Stomach (tissue), 9 donors: ENCODE data around the gene DAPK2. TPM values are rescaled to one million over a fixed set of nuclear protein-coding genes. Genes with fewer than 3 reads are reported as not detected.

Experiments
- DNase-seq, 2 donors: peaks; one replicate each; pipeline versions ENCODE4 v3.0.0 to v3.0.0-alpha.2; 2013 to 2019
- H3K27ac ChIP-seq, 5 donors: fragments of 200-600 bp in 4 of 5; sonication (generic) in 4 of 5; one replicate each; pipeline ENCODE4 v1.5.1; 2013 to 2019; ENCODE audit warnings: mild to moderate bottlenecking in 1 of 5, moderate library complexity in 1 of 5
- H3K27me3 ChIP-seq, 3 donors: fragments of 200-600 bp; sonication (generic); one replicate each; pipeline ENCODE4 v1.5.1; 2017 to 2019; ENCODE audit warnings: mixed run types in 1 of 3
- H3K36me3 ChIP-seq, 4 donors: fragments of 200-600 bp; sonication (generic); 1 replicate in 3 of 4; 2 replicates in 1 of 4; pipeline ENCODE4 v1.5.1; 2016 to 2019
- H3K4me1 ChIP-seq, 4 donors: fragments of 200-600 bp; sonication (generic); one replicate each; pipeline ENCODE4 v1.5.1; 2016 to 2019
- H3K4me3 ChIP-seq, 4 donors: fragments of 200-600 bp; sonication (generic) in 3 of 4; one replicate each; pipeline ENCODE4 v1.5.1; 2016 to 2019; ENCODE audit warnings: mild to moderate bottlenecking in 1 of 4
- H3K9me3 ChIP-seq, 4 donors: fragments of 200-600 bp; sonication (generic); one replicate each; pipeline ENCODE4 v1.5.1; 2016 to 2019
- EP300 ChIP-seq: sonication (generic); formaldehyde crosslinking; IDR thresholded peaks from one replicate; pipeline ENCODE4 v1.6.1; 2017; ENCODE audit warnings: antibody characterized with exemption
- POLR2A ChIP-seq, 4 donors: fragments of 450-650 bp; IDR thresholded peaks; one replicate each; pipeline ENCODE4 v1.6.1; 2016; ENCODE audit warnings: antibody characterized with exemption in 4 of 4, control low read depth in 2 of 4, mild to moderate bottlenecking in 1 of 4, moderate library complexity in 1 of 4
- POLR2AphosphoS5 ChIP-seq, 3 donors: sonication (generic); formaldehyde crosslinking; IDR thresholded peaks; one replicate each; pipeline ENCODE4 v1.6.1; 2016; ENCODE audit warnings: antibody characterized with exemption in 3 of 3
- WGBS, 5 donors: extraction: QIAGEN DNeasy Blood & Tissue Kit in 3 of 5; methylation state at CpG; one replicate each; pipeline versions ENCODE4 v1.1.5 to v1.1.7; 2013 to 2018; 5-methylcytosine and 5-hydroxymethylcytosine counted together
- intact Hi-C: fragments of 100-400 bp; cut with DNase I; formaldehyde crosslinking; loops from one replicate; pipeline ENCODE4 v1.15.1; 2023; ENCODE audit warnings: low total_unique reads
- polyA plus RNA-seq, 3 donors: library from polyadenylated mRNA; stranded (reverse); fragments of 200-250 nt; gene quantifications; one replicate each; pipeline ENCODE4 v1.2.3, GENCODE V29; 2013
- total RNA-seq, 5 donors: library from RNA; depleted of rRNA; stranded (reverse); fragments of >200 nt; gene quantifications; one replicate each; pipeline versions ENCODE4 v1.1.0 to v1.2.3, GENCODE V29; 2014 to 2016
- TF ChIP-seq, protein P1 (sequence below), 7 experiments: fragments of 450-650 bp in 4 of 7; fragments of 200-600 bp in 3 of 7; sonication (generic) in 3 of 7; IDR thresholded peaks; one replicate each; pipeline ENCODE4 v1.5.1; 2016 to 2019; ENCODE audit warnings: antibody characterized with exemption in 7 of 7, control low read depth in 2 of 7, mild to moderate bottlenecking in 1 of 7
- donor health status: healthy with polysubstance abuse.
- donor health status: Bipolar disorder and iron deficiency.
- donor health status: healthy.

The DAPK2 gene
- total and polyA plus RNA-seq, 8 donors = 5.2 to 178 (median 16.6) TPM

DNA sequence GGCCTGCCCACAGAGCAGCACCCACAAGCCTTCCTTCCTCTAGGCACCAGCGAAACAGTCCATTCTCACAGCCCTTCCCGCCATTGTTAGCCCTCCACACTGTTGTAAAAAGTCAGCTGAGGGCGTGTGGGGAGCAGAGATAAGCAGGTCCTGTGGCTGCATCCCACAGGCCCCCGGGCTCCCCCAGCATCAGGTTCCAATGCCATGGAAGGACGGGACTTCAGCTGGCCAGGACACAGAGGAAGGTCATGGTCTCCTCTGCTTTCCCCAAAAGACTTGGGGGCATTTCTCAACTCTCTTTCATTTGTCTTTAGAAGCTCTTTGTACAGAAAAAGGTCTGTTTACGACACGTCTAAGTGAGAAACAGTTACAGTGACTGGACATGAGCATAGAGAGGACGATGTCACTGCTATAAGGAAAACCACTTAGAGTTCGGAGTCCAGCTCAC lies 127.4 kb downstream of the DAPK2 start:
- Histone ChIP-seq H3K9me3 (no peaks in the 10 kb centered on the region), H3K4me3 (no peak overlapping the region), H3K27me3 (no peaks in the 10 kb centered on the region), H3K4me1 (peaks cover 0 to 12% (median 5%) of the 10 kb centered on the region in 4 donors), H3K27ac (no peak overlapping the region), H3K36me3 (peaks cover 0 to 18% (median 13%) of the 10 kb centered on the region in 4 donors)
- WGBS, 5 donors = 85 to 92% (median 88%) methylated on average over 9 of the region's 9 CpGs
- no peak for DNase-seq
- intact Hi-C loops = no loop called here
- TF ChIP-seq, protein P1, sequence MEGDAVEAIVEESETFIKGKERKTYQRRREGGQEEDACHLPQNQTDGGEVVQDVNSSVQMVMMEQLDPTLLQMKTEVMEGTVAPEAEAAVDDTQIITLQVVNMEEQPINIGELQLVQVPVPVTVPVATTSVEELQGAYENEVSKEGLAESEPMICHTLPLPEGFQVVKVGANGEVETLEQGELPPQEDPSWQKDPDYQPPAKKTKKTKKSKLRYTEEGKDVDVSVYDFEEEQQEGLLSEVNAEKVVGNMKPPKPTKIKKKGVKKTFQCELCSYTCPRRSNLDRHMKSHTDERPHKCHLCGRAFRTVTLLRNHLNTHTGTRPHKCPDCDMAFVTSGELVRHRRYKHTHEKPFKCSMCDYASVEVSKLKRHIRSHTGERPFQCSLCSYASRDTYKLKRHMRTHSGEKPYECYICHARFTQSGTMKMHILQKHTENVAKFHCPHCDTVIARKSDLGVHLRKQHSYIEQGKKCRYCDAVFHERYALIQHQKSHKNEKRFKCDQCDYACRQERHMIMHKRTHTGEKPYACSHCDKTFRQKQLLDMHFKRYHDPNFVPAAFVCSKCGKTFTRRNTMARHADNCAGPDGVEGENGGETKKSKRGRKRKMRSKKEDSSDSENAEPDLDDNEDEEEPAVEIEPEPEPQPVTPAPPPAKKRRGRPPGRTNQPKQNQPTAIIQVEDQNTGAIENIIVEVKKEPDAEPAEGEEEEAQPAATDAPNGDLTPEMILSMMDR (IDR thresholded peaks at IDR 0.05) = no peak
- TF ChIP-seq POLR2AphosphoS5 (IDR thresholded peaks at IDR 0.05) = no peak
- TF ChIP-seq POLR2A (IDR thresholded peaks at IDR 0.05) = no peak
- TF ChIP-seq EP300 = no peak

DNA sequence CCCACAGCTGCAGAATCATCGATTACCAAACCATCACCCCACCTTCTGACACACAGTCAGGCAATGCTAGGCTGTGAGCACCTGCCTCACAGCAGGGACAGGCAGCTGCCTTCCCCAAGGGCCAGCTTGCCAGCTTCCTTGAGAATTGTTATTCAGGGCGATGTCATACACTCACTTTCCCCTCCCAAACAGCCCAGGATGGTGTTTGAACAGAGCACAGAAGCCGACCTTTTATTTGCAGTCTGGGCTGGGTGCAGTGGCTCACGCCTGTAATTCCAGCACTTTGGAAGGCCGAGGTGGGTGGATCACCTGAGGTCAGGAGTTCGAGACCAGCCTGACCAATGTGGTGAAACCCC lies 128.0 kb downstream of the DAPK2 start:
- H3K4me1 ChIP-seq = peaks cover 0 to 12% (median 5%) of the 10 kb centered on the region in 4 donors
- no peak for DNase-seq
- H3K9me3 ChIP-seq = no peaks in the 10 kb centered on the region
- intact Hi-C loops = no loop called here
- no peaks in the 10 kb centered on the region for H3K27me3 ChIP-seq
- WGBS, 5 donors = 40 to 58% (median 47%) methylated on average over 6 of the region's 6 CpGs
- peaks cover 0 to 12% (median 10%) of the 10 kb centered on the region in 4 donors for H3K36me3 ChIP-seq
- no peak overlapping the region for H3K4me3 ChIP-seq
- H3K27ac ChIP-seq = no peak overlapping the region
- TF ChIP-seq, protein P1 (IDR thresholded peaks at IDR 0.05) = no peak
- TF ChIP-seq EP300 (no peak), POLR2A (IDR thresholded peaks at IDR 0.05) (no peak), POLR2AphosphoS5 (IDR thresholded peaks at IDR 0.05) (no peak)

DNA sequence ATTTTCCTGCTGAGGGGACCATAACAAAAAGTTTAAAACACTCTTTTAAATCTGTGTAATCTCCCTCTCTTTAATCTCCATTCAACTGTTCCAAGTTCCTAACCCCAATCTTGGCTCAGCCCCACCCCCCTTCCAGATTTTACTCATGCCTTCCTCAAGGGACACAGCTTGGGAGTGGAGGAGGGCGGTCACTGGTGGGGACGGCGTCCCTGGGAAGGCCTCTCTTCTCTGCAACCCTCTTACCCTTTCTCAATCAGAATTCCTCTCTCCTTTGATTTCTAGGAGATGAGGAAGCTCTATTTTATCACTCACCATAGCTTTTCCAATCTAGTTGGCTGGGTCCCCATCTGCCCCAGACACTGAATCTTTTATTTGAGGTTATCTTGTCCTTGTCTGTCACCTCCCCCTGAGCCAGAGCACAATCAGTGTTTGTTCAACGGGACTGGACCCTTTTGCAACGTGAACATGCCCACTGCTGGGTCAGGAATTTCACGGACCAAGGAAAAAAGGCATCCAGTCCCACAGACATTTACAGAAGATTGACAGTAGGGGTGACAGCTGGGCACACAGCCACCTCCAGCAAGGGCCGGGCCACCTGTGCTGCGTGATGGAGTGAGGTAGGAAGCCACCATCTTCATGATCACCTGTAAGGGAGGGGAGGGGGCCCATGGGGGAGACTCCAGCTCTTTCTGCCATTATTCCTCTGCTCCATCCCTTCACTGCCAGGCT lies 128.5 kb downstream of the DAPK2 start:
- H3K9me3 ChIP-seq = no peaks in the 10 kb centered on the region
- intact Hi-C loops = no loop called here
- H3K27ac ChIP-seq = no peak overlapping the region
- no peaks in the 10 kb centered on the region for H3K27me3 ChIP-seq
- peak in 1 of 2 donors; percentile 30 for DNase-seq
- H3K4me1 ChIP-seq = peaks cover 0 to 12% (median 5%) of the 10 kb centered on the region in 4 donors
- H3K36me3 ChIP-seq = peaks cover 0 to 7% (median 5%) of the 10 kb centered on the region in 4 donors
- TF ChIP-seq POLR2A (IDR thresholded peaks at IDR 0.05) = no peak
- no peak for TF ChIP-seq EP300
- TF ChIP-seq POLR2AphosphoS5 (IDR thresholded peaks at IDR 0.05) = no peak
- TF ChIP-seq, protein P1 (IDR thresholded peaks at IDR 0.05) = no peak
- 66 to 78% (median 76%) methylated on average over 8 of the region's 8 CpGs for WGBS, 5 donors
- no peak overlapping the region for H3K4me3 ChIP-seq

DNA sequence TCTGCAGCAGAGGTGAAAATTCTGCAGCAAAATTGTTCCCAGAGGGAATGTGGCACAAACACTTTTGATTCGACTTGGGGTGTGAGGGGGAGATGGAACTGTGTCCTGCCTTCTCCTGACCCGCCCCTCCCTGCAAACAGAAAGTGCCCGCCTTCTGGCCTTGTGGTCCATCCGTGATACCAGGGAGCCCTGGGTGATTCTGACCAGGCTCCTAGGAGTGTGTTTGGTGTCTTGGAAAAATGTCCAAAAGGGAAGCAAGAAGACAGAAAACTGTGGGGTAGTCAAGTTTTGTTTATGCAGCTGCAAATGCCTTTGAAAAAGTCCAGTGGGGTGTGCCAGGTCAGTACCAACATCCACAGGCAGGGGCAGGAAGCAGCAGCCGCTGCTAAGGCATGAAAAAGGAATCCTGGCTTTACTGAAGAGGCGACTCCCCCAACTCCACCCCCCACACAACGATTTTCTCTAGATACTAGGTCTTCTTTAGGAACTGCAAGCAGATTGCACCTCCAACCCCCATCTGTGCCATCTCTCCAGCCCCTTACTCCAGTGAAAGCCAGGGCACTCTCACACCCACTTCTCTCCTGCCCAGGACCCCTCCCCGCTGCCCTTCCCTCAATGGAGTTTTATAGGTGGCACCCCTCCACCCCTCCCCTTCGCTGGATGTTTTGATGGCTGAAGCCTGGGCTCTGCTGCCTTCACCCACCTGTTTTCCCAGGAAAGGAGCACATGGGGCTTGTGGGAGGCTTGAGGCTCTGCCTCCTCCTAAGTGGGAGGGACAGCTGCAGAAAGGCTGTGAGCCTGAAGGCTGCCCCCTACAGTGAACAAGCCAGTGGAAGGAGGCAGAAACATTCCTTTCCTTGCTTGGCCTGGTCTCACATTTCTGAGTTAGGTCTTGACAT lies 130.2 kb downstream of the DAPK2 start:
- TF ChIP-seq, protein P1 (IDR thresholded peaks at IDR 0.05) = peak in 3 of 7 experiments; percentile 11 to 36 (median 20)
- TF ChIP-seq POLR2AphosphoS5 (IDR thresholded peaks at IDR 0.05) = no peak
- H3K4me3 ChIP-seq = no peak overlapping the region
- no peaks in the 10 kb centered on the region for H3K36me3 ChIP-seq
- H3K9me3 ChIP-seq = no peaks in the 10 kb centered on the region
- no peaks in the 10 kb centered on the region for H3K27me3 ChIP-seq
- no peak overlapping the region for H3K27ac ChIP-seq
- 54 to 61% (median 58%) methylated on average over 9 of the region's 9 CpGs for WGBS, 5 donors
- peaks cover 0 to 12% (median 5%) of the 10 kb centered on the region in 4 donors for H3K4me1 ChIP-seq
- intact Hi-C loops = no loop called here
- peak in 1 of 2 donors; percentile 62 for DNase-seq
